HG03442 (cell line): ENCODE results near the gene TF.
"Not testable (repeated sequence)": the region's sequence is repeated elsewhere in the genome, so short reads cannot be mapped to it uniquely, and the experiment has no call there.

Experiments used
- ATAC-seq: cut with Tn5 transposase; IDR thresholded peaks from one replicate; pipeline ENCODE4 v1.9.1; 2021; ENCODE audit warnings: mild to moderate bottlenecking, moderate library complexity; ENCODE audit not compliant: unreplicated experiment

Gene TF

GRCh38 chr3:133763797-133764683, 17.8 kb downstream of the TF start:
- no peak for ATAC-seq

GRCh38 chr3:133765256-133765655, 19.1 kb downstream of the TF start:
- no peak for ATAC-seq

- no peak for ATAC-seq
These were observed 21.4 kb downstream of the TF start for GRCh38 chr3:133767607-133768006.

GRCh38 chr3:133769536-133769935, 23.3 kb downstream of the TF start:
- no peak for ATAC-seq

- no peak for ATAC-seq
These were observed 27.5 kb downstream of the TF start for GRCh38 chr3:133773732-133774131.

- ATAC-seq = no peak
These were observed 29.1 kb downstream of the TF start for GRCh38 chr3:133775309-133775708.

GRCh38 chr3:133775835-133776234, 29.6 kb downstream of the TF start:
- ATAC-seq = no peak

GRCh38 chr3:133776794-133777438, 30.7 kb downstream of the TF start:
- ATAC-seq = no peak

GRCh38 chr3:133777807-133778568, 31.8 kb downstream of the TF start:
- no peak for ATAC-seq

GRCh38 chr3:133779626-133780203, 33.5 kb downstream of the TF start:
- ATAC-seq = no peak

- not testable (repeated sequence) for ATAC-seq
These were observed 34.6 kb downstream of the TF start for GRCh38 chr3:133780756-133781155.

GRCh38 chr3:133781570-133781969, 35.4 kb downstream of the TF start:
- no peak for ATAC-seq

- no peak for ATAC-seq
These were observed 36.3 kb downstream of the TF start for GRCh38 chr3:133782454-133782853.

GRCh38 chr3:133783762-133784161, 37.6 kb downstream of the TF start:
- no peak for ATAC-seq

- ATAC-seq = no peak
These were observed 41.8 kb downstream of the TF start for GRCh38 chr3:133788024-133788423.

GRCh38 chr3:133792171-133792763, 46.1 kb downstream of the TF start:
- no peak for ATAC-seq

- ATAC-seq = no peak
These were observed 51.4 kb downstream of the TF start for GRCh38 chr3:133797396-133798105.

- ATAC-seq = no peak
These were observed 53.8 kb downstream of the TF start for GRCh38 chr3:133799794-133800585.

- ATAC-seq = no peak
These were observed 57.3 kb downstream of the TF start for GRCh38 chr3:133803469-133803868.
